Kidney capillary endothelial cell (primary cell): ENCODE data around the gene RIBC2.
A peak's percentile ranks its signal among the peaks of the same experiment; 100 is the strongest.
"Not testable (repeated sequence)": the region's sequence is repeated elsewhere in the genome, so short reads cannot be mapped to it uniquely, and the experiment has no call there.

ENCODE experiments used
- DNase-seq: peaks from one replicate; pipeline ENCODE4 v3.0.0-alpha.2; 2018; ENCODE audit warnings: low spot score

RIBC2 gene

DNA sequence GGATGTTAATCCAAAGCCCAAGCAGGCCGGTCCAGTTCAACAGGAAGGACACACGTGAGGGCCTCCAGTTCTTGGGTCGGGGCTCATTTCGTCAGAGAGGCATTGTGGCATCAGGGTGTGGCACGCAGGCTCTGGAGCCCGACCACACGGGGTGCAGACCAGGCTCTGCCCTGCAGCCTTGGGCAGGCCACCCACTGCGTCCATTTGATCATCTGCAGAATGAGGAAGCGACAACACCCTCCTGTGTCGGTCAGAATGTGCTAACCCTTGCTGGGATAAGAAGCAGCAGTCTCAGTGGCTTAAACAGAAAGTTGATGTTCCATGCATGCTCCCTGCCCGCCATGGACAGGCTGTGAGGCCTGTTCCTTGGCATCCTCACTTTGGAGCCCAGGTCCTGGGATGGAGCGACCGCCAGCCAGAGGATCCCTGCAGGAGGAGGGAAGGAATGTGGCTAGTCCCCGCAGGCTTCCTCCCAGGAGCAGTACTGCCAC, 10.8 kb downstream of the RIBC2 start:
- no peak for DNase-seq

GRCh38 chr22:45425101-45425500, 11.6 kb downstream of the RIBC2 start:
- no peak for DNase-seq

DNA sequence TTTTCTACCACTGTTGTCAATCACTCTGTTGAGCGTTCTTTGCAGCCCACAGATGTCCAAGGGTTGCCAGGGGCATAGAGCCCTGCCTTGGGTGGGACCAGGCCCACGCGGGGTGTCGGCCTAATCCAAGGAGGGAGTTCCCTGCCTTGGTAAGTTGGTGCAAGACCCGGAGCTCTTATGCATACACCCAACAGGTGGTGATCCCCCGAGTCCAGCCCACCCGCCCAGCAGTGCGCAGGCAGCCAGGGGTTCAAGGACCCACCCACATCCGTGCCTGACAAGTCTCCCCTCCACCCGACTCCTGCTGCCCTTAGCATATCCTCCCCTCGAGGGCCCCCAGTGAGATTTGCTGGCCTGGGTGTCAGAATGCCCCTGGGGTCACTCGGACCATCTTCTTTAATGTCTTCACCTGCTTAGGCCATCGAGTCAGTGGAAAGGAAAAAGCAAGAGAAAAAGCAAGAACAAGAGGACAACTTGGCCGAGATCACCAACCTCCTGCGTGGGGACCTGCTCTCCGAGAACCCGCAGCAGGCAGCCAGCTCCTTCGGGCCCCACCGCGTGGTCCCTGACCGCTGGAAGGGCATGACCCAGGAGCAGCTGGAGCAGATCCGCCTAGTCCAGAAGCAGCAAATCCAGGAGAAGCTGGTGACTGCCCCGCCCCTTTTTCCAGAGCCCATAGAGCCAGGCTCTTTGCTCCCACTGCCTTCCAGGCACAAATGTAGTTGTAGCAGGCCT, 12.2 kb downstream of the RIBC2 start:
- DNase-seq, result no peak

DNA sequence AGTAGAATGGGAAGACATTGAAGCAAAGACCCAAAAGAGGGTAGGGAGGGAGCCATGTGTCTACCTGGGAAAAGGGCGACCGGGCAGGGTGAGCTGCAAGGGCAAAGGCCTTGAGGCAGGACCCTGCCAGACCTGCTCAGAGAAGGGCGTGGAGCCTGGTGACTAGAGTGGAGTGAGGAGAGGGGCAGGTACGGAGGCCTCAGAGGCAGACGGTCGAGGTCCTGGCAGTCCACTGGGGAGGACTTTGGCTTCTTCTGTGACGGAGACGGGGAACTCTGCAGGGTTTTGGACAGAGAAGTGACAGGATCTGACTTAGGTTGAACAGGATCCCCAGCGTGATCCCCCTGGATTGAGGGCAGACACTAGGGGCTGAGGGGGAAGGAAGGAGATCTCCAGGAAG, 12.9 kb downstream of the RIBC2 start:
- no peak for DNase-seq

DNA sequence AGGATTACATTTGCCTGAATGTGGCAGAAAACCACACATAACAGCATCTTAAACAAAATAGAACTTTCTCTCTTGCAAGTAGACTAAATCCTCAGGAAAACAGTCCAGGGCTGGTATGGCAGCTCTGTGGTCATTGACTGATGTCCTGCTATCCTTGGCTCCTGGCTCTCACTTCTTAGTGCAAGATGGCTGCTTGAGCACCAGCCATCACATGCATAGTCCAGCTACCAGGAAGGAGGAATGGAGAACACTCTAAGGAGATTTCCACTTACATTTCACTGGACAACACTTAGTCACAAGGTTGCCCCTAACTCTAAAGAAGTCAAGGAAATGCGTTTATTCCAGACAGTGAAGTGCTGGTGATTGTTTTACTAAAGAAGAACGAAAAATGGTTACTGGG, 13.6 kb downstream of the RIBC2 start:
- no peak for DNase-seq

DNA sequence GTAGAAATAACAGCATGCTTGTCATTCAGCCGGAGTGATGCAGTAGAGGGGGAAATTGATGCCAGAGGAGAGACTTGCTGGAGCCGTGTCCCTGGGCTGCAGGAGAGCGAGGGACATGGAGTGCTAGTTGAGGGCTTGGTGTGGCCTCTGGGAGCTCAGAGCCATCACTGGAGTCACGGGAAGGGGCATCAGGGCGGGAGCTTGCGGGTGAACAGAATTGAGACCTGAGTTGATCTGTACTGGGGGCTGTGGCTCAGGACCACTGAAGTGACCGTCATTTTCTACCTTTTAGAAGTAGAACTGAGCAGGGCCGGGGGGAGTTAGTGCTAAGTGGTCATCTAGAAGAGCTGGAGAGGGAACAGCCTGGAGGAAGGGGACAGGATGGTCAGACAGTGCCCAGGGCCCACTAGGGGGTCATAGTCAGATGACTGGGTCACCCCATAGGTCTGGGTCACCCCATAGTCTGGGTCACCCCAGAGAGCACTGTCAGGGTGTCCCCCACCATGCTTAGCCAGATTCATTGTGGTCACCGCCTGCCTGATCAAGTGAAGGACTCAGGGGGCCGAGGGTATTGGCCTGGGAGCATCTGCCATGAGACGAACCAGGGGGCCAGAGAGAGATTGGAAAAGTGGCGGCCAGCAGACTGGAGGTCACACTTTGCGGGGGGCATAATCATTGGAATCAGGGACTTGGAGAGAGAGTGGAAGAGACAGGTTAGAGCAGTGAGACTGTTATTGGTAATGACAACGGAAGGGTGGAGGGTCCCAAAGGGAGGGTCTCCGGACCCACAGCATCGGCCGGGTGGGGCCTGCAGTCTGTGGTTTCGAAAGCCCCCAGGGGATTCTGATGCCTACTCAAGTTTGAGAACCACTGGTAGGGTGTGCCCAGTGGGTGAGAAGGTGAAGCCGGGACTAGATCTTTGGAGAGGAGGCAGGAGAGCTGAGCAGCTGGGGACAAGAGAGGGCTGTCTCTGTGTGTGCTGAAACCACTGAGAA, 15.2 kb downstream of the RIBC2 start:
- DNase-seq, result no peak

- no peak for DNase-seq
Observed at GRCh38 chr22:45429424-45429823, 15.9 kb downstream of the RIBC2 start.

DNA sequence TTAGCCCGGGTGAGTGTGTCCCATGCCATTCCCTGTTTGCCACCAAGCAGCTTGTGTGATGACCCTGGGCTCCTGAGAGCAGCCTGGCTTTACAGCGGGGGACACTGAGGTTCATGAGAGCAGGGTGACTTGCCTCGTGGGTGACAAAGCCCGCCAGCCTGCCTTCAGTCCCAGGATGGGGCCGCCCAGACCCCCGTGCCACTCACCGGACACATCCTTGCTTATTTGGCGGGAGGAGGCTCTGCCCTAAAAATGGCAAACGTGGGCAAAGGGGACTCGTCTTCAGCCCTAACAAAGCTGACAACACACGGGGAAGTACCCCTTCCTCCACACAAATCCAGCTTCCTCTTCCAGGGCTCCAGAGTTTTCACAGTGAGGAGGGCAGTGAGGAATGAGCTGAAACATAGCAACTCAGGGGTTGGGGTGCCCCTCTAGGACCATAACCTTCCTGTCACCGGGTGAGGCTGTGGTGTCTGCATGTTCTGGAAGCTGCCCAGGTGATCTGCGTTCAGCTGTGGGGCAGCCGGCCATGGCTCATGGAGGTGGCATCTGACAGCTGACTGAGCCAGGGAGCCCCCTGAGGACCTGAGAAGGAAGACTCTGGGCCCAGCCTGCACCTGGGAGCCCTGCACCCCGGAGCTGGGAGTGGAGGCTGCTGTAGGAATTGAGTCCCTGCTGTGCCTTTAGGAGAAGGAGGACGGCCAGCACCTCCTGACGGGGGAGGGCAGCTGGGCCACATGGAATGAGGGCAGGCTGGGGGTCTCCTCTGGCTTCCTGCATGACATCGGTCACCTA, 16.7 kb downstream of the RIBC2 start:
- DNase-seq, result no peak

GRCh38 chr22:45430871-45431270, 17.4 kb downstream of the RIBC2 start:
- DNase-seq, result no peak

GRCh38 chr22:45434981-45435380, 21.5 kb downstream of the RIBC2 start:
- no peak for DNase-seq

- peak; percentile 78 for DNase-seq
Observed at GRCh38 chr22:45435544-45436139, 22.1 kb downstream of the RIBC2 start.

GRCh38 chr22:45436871-45437517, 23.5 kb downstream of the RIBC2 start:
- not testable (repeated sequence) for DNase-seq

DNA sequence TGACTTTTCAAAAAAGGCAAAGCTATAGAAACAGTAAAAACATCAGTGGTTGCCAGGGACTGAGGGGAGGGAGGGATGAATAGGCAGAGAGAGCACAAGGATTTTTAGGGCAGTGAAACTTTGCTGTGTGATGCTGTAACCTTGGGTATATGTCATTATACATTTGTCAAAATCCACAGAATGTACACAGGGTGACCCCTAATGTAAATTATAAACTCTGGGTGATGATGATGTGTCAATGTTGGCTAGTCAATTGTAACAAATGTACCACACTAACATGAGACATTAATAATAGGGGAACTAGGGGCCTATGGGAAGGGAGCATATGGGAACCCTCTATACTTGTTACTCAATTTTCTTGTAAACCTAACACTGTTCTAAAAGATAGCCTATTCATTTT, 24.8 kb downstream of the RIBC2 start:
- no peak for DNase-seq

DNA sequence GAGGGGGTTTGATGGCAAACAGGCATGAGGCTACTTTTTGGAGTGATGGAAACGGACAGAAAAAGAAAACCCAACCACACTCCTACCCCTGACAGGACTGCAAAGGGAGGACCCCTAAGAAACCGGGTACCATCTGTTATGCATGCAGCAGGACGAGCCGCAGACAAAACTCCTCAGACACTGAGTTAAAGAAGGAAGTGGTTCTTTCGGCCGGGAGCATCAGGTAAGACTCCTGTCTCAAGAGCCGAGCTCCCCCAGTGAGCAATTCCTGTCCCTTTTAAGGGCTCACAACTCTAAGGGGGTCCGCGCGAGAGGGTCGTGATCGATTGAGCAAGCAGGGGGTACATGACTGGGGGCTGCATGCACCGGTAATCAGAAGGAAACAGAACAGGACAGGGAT, 27.2 kb downstream of the RIBC2 start:
- not testable (repeated sequence) for DNase-seq

DNA sequence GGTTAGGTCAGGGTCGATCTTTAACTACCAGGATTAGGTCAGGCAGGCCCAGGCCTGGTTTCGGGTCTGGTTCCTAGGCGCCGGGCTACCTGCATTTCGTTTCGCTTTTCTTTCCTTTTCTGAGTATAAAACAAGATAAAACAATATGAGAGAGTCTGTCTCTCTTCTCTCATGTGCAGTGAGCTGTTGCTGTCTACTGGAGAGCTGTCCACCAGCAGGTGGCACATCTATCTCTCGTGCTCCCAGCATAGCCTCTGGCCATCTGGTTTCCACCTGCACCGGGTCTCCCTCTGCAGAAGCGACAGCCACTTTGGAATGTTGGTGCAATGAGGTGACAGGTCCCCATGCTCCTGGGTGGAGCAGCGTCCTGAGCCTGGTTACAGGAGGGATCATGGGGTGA, 27.6 kb downstream of the RIBC2 start:
- peak; percentile 44 for DNase-seq

DNA sequence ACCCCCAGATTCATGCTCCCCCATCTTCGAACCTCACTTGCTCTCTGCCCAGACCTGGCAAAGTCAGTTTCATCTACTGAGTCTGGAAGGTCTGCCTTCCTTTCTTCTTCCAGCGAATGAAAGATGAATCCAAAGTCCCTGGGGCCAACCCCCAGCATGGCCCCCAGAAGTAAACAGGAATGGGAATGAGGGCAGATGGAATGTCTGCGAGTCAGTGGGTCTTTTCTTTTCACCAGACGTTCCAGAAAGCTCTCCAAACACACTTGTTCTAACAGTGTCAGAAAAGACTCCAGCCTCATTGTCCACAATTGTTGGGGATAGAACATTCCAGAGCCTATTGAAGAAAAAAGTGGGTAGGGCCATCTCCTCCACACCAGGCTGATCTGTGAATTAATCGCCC, 28.6 kb downstream of the RIBC2 start:
- no peak for DNase-seq

DNA sequence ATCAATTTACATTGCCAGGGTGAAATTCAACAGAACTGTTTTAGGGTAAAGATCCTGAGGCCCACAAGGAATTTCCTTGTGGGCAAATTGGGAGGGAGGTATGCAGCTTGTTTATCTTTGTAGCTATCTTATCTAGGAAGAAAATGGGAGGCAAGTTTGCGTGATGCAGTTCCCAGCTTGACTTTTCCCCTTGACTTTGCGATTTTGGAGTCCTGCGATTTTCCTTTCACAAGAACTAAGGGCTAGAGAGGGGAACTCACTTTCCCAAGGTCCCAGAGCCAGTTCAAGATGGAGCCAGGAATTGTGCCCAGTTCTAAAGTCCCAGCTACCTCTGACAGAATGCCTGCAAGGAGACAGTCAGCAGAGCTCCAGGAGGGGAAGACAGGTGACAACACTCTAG, 30.7 kb downstream of the RIBC2 start:
- no peak for DNase-seq

DNA sequence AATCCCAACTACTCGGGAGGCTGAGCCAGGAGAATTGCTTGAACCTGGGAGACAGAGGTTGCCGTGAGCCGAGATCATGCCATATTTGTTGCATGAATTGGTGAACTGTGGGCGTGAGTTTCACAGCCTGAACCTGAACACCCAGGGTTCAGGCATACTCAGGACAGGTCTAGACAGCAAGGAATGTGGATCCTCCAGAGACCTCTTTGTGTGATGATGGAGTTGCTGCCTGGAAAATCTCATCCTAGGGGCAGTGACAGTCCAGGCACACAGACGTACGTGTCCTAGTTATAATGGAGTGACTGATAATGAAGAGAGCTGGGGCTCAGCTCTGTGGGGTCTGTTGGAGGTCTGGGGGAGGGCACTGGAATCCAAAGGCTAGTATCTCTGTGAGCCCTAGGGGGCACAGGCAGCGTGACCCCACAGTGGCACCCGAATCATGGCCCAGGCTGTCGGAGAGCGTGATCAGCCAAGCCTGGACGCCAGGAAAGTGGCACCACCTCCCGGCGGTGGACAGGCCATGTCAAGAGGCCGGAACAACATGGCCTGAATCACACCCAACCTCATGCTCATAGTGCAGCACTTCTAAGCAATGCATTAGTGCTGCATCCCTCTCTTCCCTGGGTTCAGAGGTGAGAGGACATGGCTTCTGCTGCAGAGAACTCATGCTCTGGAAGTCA, 31.7 kb downstream of the RIBC2 start:
- no peak for DNase-seq

DNA sequence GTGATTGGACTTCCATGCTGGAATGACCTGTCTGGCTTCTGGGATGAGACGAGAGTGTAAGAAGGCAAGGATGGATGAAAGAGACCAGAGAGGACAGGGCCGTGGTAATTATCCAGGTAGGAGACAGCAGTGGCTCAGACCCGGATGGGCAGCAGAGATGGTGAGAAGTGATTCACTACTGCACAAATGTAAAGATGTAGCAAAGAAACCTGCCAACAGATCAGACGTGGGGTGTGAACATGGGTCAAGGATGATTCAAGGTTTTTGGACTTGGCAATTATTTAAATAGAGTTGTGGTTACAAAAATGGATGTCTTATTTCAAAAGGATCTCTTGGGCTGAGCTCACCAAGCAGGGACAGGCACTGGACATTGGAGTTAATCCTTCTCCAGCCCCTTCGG, 32.7 kb downstream of the RIBC2 start:
- DNase-seq, result no peak

DNA sequence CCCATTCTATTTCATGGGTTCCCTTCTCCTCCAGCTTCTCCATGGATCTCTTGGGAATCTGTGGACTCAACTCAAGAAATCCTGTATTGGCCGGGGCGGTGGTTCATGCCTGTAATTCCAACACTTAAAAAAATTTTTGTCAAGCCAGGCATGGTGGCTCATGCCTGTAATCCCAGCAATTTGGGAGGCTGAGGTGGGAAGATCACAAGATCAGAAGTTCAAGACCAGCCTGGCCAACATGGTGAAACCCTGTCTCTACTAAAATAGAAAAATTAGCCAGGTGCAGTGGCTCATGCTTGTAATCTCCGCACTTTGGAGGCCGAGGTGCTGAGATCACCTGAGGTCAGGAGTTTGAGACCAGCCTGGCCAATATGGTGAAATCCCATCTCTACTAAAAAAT, 34.1 kb downstream of the RIBC2 start:
- not testable (repeated sequence) for DNase-seq

GRCh38 chr22:45448431-45448830, 34.9 kb downstream of the RIBC2 start:
- DNase-seq, result no peak
